DMS114 treated with DMSO at 0.1 percent for 48 hours (cell line): ENCODE measurements around the gene APEH.

Experiments
- DNase-seq: peaks from one replicate; lab custom pipeline; 2025; ENCODE audit not compliant: unreplicated experiment; lab: John Stamatoyannopoulos, UW

Gene APEH

DNA sequence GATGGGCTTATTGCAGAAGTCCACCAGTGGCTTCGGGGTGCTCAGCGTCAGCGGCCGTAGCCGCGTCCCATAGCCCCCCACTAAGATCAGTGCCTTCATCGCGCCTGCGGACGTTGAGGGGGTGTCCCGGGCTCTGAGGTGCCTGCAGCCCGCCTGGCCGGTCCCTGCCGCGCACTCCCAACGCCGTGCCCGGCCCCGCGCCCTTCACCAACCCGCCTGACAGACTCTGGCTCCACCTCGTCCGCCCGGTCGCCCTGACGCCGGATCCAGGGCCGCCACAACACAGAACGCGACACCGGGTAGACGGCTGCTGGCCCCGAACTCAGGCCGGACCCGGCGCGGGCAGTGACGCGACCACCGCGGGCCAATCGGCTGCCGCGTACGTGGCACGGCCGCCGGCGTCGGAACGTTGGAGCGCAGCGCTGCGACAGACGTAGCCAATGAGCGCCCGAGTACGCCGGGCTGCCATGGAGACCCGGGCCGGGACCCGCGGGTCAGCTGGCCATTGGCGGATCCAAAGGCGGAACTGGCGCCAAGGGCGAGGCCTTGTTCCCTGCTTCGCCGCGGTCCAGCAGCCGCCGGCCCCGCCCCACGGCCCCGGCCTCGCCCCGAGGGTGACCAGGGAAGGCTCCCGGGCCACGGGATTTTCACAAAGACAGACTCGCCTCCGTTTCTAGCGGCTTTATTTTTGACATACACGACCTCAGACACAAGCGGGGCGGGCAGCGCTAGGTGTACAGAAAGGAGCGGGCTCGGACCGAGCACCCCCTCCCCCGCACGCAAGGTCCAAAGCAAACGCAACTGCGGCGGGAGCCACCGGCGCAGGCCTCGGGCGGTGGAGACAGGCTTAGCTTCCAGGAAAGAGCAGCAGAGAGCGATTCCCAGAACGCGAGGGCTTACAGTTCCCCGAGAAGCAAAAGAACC, 49.7 kb downstream of the APEH start, which contains the start of gene GMPPB:
TSS of gene GMPPB (minus strand) at position 324 of the 924 bp plus-strand sequence. CDS start at position 99, 225 bp downstream.
- peak; percentile 88 for DNase-seq

- no peak for DNase-seq
Observed at GRCh38 chr3:49724586-49724985, 50.4 kb downstream of the APEH start.

- DNase-seq: no peak
Observed at GRCh38 chr3:49725906-49726681, 51.9 kb downstream of the APEH start.

GRCh38 chr3:49727154-49727923, 53.2 kb downstream of the APEH start:
- DNase-seq: no peak

- DNase-seq: no peak
Observed at GRCh38 chr3:49727924-49728361, 53.8 kb downstream of the APEH start.

GRCh38 chr3:49729966-49730609, 55.9 kb downstream of the APEH start:
- DNase-seq: no peak

- no peak for DNase-seq
Observed at GRCh38 chr3:49732597-49732996, 58.4 kb downstream of the APEH start.

DNA sequence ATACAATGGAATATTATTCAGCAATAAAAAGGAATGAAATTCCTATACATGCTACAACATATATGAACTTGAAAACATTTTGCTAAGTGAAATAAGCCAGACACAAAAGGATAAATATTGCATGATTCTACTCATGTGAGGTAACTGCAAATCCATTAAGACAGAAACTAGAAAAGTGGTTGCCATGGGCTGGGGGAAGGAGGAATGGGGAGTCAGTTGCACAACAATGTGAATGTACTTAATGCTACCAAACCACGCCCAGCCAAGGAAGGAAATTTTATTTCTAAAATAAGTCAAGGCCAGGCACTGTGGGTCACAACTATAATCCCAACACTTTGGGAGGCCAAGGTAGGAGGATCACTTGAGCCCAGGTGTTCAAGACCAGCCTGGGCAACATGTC, 59.4 kb downstream of the APEH start:
- no peak for DNase-seq
